Testis (tissue), 2 donors: ENCODE measurements around the gene STK24.

Source experiments
- POLR2A ChIP-seq: fragments of 450-650 bp; IDR thresholded peaks from one replicate; pipeline ENCODE4 v1.6.1; 2017; ENCODE audit warnings: antibody characterized with exemption, mild to moderate bottlenecking, moderate library complexity
- TF ChIP-seq, protein P1 (sequence below), 3 experiments: fragments of 450-650 bp in 2 of 3; fragments of 200-600 bp in 1 of 3; sonication (generic) in 1 of 3; IDR thresholded peaks; one replicate each; pipeline ENCODE4 v1.5.1; 2016 to 2019; ENCODE audit warnings: antibody characterized with exemption in 3 of 3, mild to moderate bottlenecking in 2 of 3, moderate library complexity in 1 of 3

DNA sequence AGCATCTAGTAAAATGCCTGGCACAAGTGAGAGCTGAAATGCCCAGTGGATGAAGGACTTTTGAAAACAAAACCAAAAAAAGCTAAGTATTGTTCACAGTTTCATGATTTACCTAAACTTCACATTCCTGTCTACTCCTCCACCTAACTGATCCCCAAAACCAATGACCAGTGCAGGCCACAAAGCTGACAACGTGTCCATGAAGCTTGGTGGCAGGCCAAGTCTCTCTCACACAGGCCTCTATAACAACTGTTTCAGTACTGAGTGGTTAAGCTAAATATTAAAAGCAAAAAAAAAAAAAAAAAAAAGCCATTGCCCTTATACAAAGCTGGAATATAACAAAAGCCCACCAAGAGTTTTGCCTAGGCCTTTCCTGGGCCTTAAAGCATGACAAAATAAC is 36.4 kb downstream of the STK24 start:
- TF ChIP-seq, protein P1, sequence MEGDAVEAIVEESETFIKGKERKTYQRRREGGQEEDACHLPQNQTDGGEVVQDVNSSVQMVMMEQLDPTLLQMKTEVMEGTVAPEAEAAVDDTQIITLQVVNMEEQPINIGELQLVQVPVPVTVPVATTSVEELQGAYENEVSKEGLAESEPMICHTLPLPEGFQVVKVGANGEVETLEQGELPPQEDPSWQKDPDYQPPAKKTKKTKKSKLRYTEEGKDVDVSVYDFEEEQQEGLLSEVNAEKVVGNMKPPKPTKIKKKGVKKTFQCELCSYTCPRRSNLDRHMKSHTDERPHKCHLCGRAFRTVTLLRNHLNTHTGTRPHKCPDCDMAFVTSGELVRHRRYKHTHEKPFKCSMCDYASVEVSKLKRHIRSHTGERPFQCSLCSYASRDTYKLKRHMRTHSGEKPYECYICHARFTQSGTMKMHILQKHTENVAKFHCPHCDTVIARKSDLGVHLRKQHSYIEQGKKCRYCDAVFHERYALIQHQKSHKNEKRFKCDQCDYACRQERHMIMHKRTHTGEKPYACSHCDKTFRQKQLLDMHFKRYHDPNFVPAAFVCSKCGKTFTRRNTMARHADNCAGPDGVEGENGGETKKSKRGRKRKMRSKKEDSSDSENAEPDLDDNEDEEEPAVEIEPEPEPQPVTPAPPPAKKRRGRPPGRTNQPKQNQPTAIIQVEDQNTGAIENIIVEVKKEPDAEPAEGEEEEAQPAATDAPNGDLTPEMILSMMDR (IDR thresholded peaks at IDR 0.05), result no peak
- TF ChIP-seq POLR2A, result no peak
